ENCODE results near the gene TMC1.

- TF ChIP-seq CTCF (IDR thresholded peaks at IDR 0.05) (no peak), REST (IDR thresholded peaks at IDR 0.05; ENCODE audit: insufficient read depth in 1 of 2, low read depth in 2 of 2, low read length in 1 of 2) (no peak), TCF7L2 (IDR thresholded peaks at IDR 0.05; ENCODE audit: low read depth, low read length) (no peak)
These were observed 79.3 kb downstream of the TMC1 start for GRCh38 chr9:72600671-72601070.

All from Panc1 (cell line).